Left lung (tissue), 10 donors: ENCODE results near the gene SS18L1. TPM values are rescaled to one million over a fixed set of nuclear protein-coding genes. Genes with fewer than 3 reads are reported as not detected.

Experiments
- ATAC-seq: fragments of 200-7000 bp; cut with Tn5 transposase; one replicate; pipeline ENCODE4 v1.9.1; 2020; ENCODE audit warnings: moderate library complexity
- DNase-seq, 4 donors: peaks; one replicate each; pipeline ENCODE4 v3.0.0-alpha.2; 2013 to 2020
- H3K27ac ChIP-seq, 2 donors: fragments of 200-600 bp; sonication (generic) in 1 of 2; one replicate each; pipeline versions ENCODE4 v1.5.0 to v1.8.0; 2020 to 2021
- H3K27me3 ChIP-seq, 2 donors: fragments of 200-600 bp; sonication (generic) in 1 of 2; one replicate each; pipeline versions ENCODE4 v1.5.0 to v1.8.0; 2020 to 2021
- H3K36me3 ChIP-seq, 2 donors: fragments of 200-600 bp; sonication (generic) in 1 of 2; one replicate each; pipeline versions ENCODE4 v1.5.0 to v1.8.0; 2020 to 2021
- H3K4me1 ChIP-seq, 2 donors: fragments of 200-600 bp; one replicate each; pipeline ENCODE4 v1.8.0; 2021
- H3K4me3 ChIP-seq, 2 donors: fragments of 200-600 bp; sonication (generic) in 1 of 2; one replicate each; pipeline versions ENCODE4 v1.5.0 to v1.8.0; 2020 to 2021; ENCODE audit warnings: mild to moderate bottlenecking in 1 of 2
- H3K9me3 ChIP-seq, 2 donors: fragments of 200-600 bp; sonication (generic) in 1 of 2; one replicate each; pipeline versions ENCODE4 v1.5.0 to v1.8.0; 2020 to 2021
- CTCF ChIP-seq, 2 donors: fragments of 200-600 bp; sonication (generic) in 1 of 2; IDR thresholded peaks; one replicate each; pipeline versions ENCODE4 v1.5.0 to v1.8.0; 2021; ENCODE audit warnings: antibody characterized with exemption in 2 of 2
- intact Hi-C, 2 donors: fragments of 100-400 bp; cut with DNase I; formaldehyde crosslinking; loops; one replicate each; pipeline versions ENCODE4 v1.11.2 to v1.14.2; 2022
- polyA plus RNA-seq, 6 donors: library from polyadenylated mRNA; unstranded; fragments of 120-200 nt; gene quantifications; one replicate each; pipeline ENCODE4 v1.2.1, GENCODE V29; 2013; ENCODE audit not compliant: insufficient read length in 6 of 6
- total RNA-seq, 2 donors: library from RNA; stranded (reverse); fragmentation: NEBNext Ultra II Directional; extraction: Animal tissue kit (Norgen Biotek cat#: 25700); gene quantifications; one replicate each; pipeline ENCODE4 v1.2.1, GENCODE V29; 2021
- donor health status: DM: no; HTN: yes; CAD: no.
- donor health status: DM: no; HTN: no; CAD: no.

The SS18L1 gene
- total and polyA plus RNA-seq, 8 donors: 14.6 to 30.0 (median 21.7) TPM

GRCh38 chr20:62159052-62159451 lies 15.5 kb downstream of the SS18L1 start:
- intact Hi-C loops: no loop called here
- peaks cover 3 to 65% of the 10 kb centered on the region in 2 donors for H3K36me3 ChIP-seq
- ATAC-seq: no peak
- H3K4me3 ChIP-seq: no peak overlapping the region
- H3K4me1 ChIP-seq: peaks cover 0 to 12% of the 10 kb centered on the region in 2 donors
- no peaks in the 10 kb centered on the region for H3K27me3 ChIP-seq
- DNase-seq: peak in 1 of 4 donors; percentile 39
- H3K9me3 ChIP-seq: no peaks in the 10 kb centered on the region
- no peak overlapping the region for H3K27ac ChIP-seq
- TF ChIP-seq CTCF (IDR thresholded peaks at IDR 0.05): no peak

DNA sequence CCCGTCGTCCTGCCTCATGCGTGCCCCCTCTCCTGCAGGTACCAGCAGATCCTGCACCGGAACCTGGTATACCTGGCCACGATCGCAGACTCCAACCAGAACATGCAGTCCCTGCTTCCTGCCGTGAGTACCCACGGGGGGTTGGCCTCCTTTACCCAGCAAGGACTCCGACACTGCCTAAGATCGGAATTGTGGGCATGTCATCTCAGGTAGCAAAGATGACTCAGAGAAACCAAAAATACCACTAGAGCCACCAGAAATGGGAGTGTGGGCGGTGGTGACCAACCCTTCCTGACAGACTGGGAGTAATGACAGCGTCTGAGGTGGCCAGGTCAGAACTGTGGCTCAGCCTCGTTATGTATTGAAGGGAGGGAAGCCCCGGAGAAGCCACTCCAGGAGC lies 16.3 kb downstream of the SS18L1 start:
- intact Hi-C loops: no loop called here

GRCh38 chr20:62160253-62160652 lies 16.7 kb downstream of the SS18L1 start:
- H3K27ac ChIP-seq: no peak overlapping the region
- DNase-seq: peak in 1 of 4 donors; percentile 27
- intact Hi-C loops: no loop called here
- ATAC-seq: no peak
- H3K4me1 ChIP-seq: peaks cover 0 to 12% of the 10 kb centered on the region in 2 donors
- no peak for TF ChIP-seq CTCF (IDR thresholded peaks at IDR 0.05)
- H3K4me3 ChIP-seq: no peak overlapping the region
- peaks cover 3 to 68% of the 10 kb centered on the region in 2 donors for H3K36me3 ChIP-seq
- no peaks in the 10 kb centered on the region for H3K27me3 ChIP-seq
- no peaks in the 10 kb centered on the region for H3K9me3 ChIP-seq

More for the DNA sequence above, 16.3 kb downstream of the SS18L1 start:
- no peaks in the 10 kb centered on the region for H3K9me3 ChIP-seq
- no peak for TF ChIP-seq CTCF (IDR thresholded peaks at IDR 0.05)
- ATAC-seq: no peak
- peaks cover 0 to 12% of the 10 kb centered on the region in 2 donors for H3K4me1 ChIP-seq
- no peak overlapping the region for H3K27ac ChIP-seq
- no peak overlapping the region for H3K4me3 ChIP-seq
- H3K27me3 ChIP-seq: no peaks in the 10 kb centered on the region
- H3K36me3 ChIP-seq: peaks cover 3 to 65% of the 10 kb centered on the region in 2 donors
- DNase-seq: peak in 1 of 4 donors; percentile 2

- TF ChIP-seq CTCF (IDR thresholded peaks at IDR 0.05): no peak
- no peaks in the 10 kb centered on the region for H3K9me3 ChIP-seq
- intact Hi-C loops: no loop called here
- H3K27me3 ChIP-seq: no peaks in the 10 kb centered on the region
- H3K4me1 ChIP-seq: peaks cover 0 to 12% of the 10 kb centered on the region in 2 donors
- H3K4me3 ChIP-seq: no peak overlapping the region
- no peak overlapping the region for H3K27ac ChIP-seq
- peaks cover 3 to 70% of the 10 kb centered on the region in 2 donors for H3K36me3 ChIP-seq
- ATAC-seq: no peak
- DNase-seq: peak in 1 of 4 donors; percentile 51
Observed at GRCh38 chr20:62160876-62161275, 17.3 kb downstream of the SS18L1 start.

- intact Hi-C loops: no loop called here
- H3K4me1 ChIP-seq: peaks cover 0 to 10% of the 10 kb centered on the region in 2 donors
- no peaks in the 10 kb centered on the region for H3K27me3 ChIP-seq
- DNase-seq (peak in 1 of 4 donors; percentile 61), ATAC-seq (no peak)
- no peak overlapping the region for H3K27ac ChIP-seq
- H3K9me3 ChIP-seq: no peaks in the 10 kb centered on the region
- H3K4me3 ChIP-seq: no peak overlapping the region
- peaks cover 3 to 75% of the 10 kb centered on the region in 2 donors for H3K36me3 ChIP-seq
- no peak for TF ChIP-seq CTCF (IDR thresholded peaks at IDR 0.05)
Observed at GRCh38 chr20:62161347-62161746, 17.8 kb downstream of the SS18L1 start.
